ACC112 (cell line): ENCODE data around the gene ATG14.
"Not testable (repeated sequence)": the region's sequence is repeated elsewhere in the genome, so short reads cannot be mapped to it uniquely, and the experiment has no call there.

ENCODE experiments used
- H2AFZ ChIP-seq: fragments of 200-600 bp; sonication (generic); one replicate; pipeline ENCODE4 v1.6.0; 2017; ENCODE audit warnings: antibody characterized with exemption, low read length; ENCODE audit not compliant: unreplicated experiment
- H3K27ac ChIP-seq: fragments of 200-600 bp; sonication (generic); 2 replicates; pipeline ENCODE4 v1.5.1; 2014; ENCODE audit warnings: low read depth, mild to moderate bottlenecking, antibody characterized with exemption, low read length, moderate library complexity
- H3K27me3 ChIP-seq: fragments of 200-600 bp; sonication (generic); 2 replicates; pipeline ENCODE4 v1.6.1; 2014; ENCODE audit warnings: mild to moderate bottlenecking, antibody characterized with exemption, low read length, moderate library complexity, mixed read lengths; ENCODE audit not compliant: insufficient read depth
- H3K36me3 ChIP-seq: fragments of 200-600 bp; sonication (generic); 2 replicates; pipeline ENCODE4 v1.6.1; 2016; ENCODE audit warnings: mild to moderate bottlenecking, antibody characterized with exemption, low read length, moderate library complexity, mixed read lengths; ENCODE audit not compliant: insufficient read depth
- H3K4me1 ChIP-seq: fragments of 200-600 bp; sonication (generic); one replicate; pipeline ENCODE4 v1.6.1; 2016; ENCODE audit warnings: low read length, mixed read lengths; ENCODE audit not compliant: insufficient read depth, unreplicated experiment, control insufficient read depth
- H3K4me3 ChIP-seq: fragments of 200-600 bp; sonication (generic); 2 replicates; pipeline ENCODE4 v1.5.1; 2014; ENCODE audit warnings: mild to moderate bottlenecking, low read depth, low read length
- H3K79me2 ChIP-seq: fragments of 200-600 bp; sonication (generic); one replicate; pipeline ENCODE4 v1.6.0; 2016; ENCODE audit warnings: low read length; ENCODE audit not compliant: control insufficient read depth, unreplicated experiment, insufficient read depth

Gene ATG14

GRCh38 chr14:55411426-55412389 is at the start of gene ATG14:
Gene ATG14 (minus strand): TSS chr14:55411830. CDS start chr14:55411822, 8 bp downstream.
- no peaks in the 10 kb centered on the region for H3K27me3 ChIP-seq
- H3K4me1 ChIP-seq = peaks cover 15% of the 10 kb centered on the region
- H3K79me2 ChIP-seq = peaks cover 40% of the 10 kb centered on the region
- no peak within 1 kb of the TSS; the same call in 1 of the 2 replicates for H3K27ac ChIP-seq
- no peaks in the 10 kb centered on the region for H3K36me3 ChIP-seq
- peak within 1 kb of the TSS; percentile 96 for H2AFZ ChIP-seq
- H3K4me3 ChIP-seq = peak within 1 kb of the TSS; percentile 90

- peak overlapping the region; percentile 63 for H3K27ac ChIP-seq
- H2AFZ ChIP-seq = peak overlapping the region; percentile 65
These were observed 47.3 kb upstream of the ATG14 start for GRCh38 chr14:55458800-55459515.

GRCh38 chr14:55457496-55457895 is 45.9 kb upstream of the ATG14 start:
- H3K27me3 ChIP-seq = no peaks in the 10 kb centered on the region
- no peaks in the 10 kb centered on the region for H3K36me3 ChIP-seq
- H3K4me1 ChIP-seq = peaks cover 39% of the 10 kb centered on the region
- no peak overlapping the region for H3K27ac ChIP-seq
- no peak overlapping the region for H2AFZ ChIP-seq
- H3K79me2 ChIP-seq = no peaks in the 10 kb centered on the region
- H3K4me3 ChIP-seq = no peak overlapping the region

More at GRCh38 chr14:55458800-55459515, 47.3 kb upstream of the ATG14 start:
- no peaks in the 10 kb centered on the region for H3K27me3 ChIP-seq
- no peaks in the 10 kb centered on the region for H3K36me3 ChIP-seq
- H3K4me1 ChIP-seq = peaks cover 38% of the 10 kb centered on the region
- no peaks in the 10 kb centered on the region for H3K79me2 ChIP-seq
- H3K4me3 ChIP-seq = peak overlapping the region; percentile 21; the same call in 1 of the 2 replicates

DNA sequence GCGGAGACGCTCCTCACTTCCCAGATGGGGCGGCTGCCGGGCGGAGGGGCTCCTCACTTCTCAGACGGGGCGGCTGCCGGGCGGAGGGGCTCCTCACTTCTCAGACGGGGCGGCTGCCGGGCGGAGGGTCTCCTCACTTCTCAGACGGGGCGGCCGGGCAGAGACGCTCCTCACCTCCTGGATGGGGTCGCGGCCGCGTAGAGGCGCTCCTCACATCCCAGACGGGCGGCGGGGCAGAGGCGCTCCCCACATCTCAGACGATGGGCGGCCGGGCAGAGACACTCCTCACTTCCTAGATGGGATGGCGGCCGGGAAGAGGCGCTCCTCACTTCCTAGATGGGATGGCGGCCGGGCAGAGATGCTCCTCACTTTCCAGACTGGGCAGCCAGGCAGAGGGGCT is 44.8 kb upstream of the ATG14 start:
- H2AFZ ChIP-seq, H3K36me3 ChIP-seq, H3K27me3 ChIP-seq, H3K79me2 ChIP-seq, H3K4me3 ChIP-seq, H3K27ac ChIP-seq: not testable (repeated sequence)
- peaks cover 50% of the 10 kb centered on the region for H3K4me1 ChIP-seq

DNA sequence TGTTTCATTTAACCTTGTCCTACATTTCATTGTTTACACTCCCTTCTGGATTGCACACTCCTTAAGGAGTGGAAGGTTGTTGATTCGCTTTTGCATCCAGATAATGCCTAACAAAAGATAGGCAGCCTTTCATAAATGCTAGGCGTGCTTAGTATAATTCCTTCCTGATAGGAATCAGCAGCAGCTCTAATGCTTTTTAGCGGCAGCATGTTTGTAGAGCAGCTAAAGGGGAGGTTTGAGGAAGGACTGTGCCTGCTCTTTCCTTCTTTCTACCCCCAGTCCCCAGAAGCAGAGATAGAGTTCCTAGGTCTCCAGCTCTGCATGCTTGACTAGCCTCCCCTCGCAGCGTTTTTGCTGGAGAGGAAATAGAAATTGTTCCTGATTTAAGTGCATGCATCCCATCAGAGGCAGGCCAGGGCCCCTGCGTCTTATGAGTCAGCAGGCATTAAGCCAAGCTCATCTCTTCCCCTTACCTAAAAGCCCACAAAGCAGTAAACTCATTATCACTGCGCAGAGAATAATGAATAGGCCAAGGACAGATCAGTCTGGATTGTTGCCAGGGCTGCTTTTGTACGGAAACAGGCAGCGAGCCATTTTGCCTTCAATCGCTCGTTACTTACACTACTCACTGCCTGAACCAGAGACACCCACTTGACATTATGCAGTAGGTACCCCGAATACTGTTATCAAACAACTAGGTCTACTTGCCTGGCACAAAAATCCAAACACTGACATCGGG is 42.8 kb upstream of the ATG14 start:
- Histone ChIP-seq H3K27me3 (no peaks in the 10 kb centered on the region), H3K4me1 (peaks cover 62% of the 10 kb centered on the region), H3K4me3 (no peak overlapping the region), H3K79me2 (no peaks in the 10 kb centered on the region), H3K27ac (0 out of 2 replicates have a peak overlapping the region, but pooled peaks have one; percentile 5), H3K36me3 (no peaks in the 10 kb centered on the region), H2AFZ (peak overlapping the region; percentile 9)

- H3K4me3 ChIP-seq = no peak overlapping the region
- peaks cover 68% of the 10 kb centered on the region for H3K4me1 ChIP-seq
- peak overlapping the region; percentile 28 for H2AFZ ChIP-seq
- no peaks in the 10 kb centered on the region for H3K36me3 ChIP-seq
- H3K79me2 ChIP-seq = no peaks in the 10 kb centered on the region
- no peaks in the 10 kb centered on the region for H3K27me3 ChIP-seq
- peak overlapping the region; percentile 29 for H3K27ac ChIP-seq
These were observed 40.3 kb upstream of the ATG14 start for GRCh38 chr14:55451950-55452349.

DNA sequence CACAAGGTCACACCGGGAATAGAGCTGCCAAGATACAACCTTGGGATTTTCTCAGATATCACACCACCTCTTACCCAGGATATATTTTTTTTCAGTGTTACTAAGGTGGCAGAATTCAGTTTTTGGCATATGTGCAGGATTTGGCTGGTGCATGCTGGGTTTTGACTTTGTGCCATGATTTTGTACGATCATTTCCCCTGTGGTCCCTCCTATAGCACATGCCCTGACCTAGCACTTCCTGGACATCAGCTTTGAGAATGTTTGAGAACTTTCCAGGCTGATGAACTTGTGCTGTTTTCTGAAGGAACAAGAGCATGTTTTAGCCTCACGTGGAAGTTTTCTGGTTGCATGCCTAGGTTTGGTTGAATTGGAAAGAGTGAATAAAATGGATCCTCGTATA is 39.8 kb upstream of the ATG14 start:
- Histone ChIP-seq H3K4me1 (peaks cover 73% of the 10 kb centered on the region), H2AFZ (no peak overlapping the region), H3K27ac (peak overlapping the region; percentile 29), H3K4me3 (no peak overlapping the region), H3K36me3 (no peaks in the 10 kb centered on the region), H3K27me3 (no peaks in the 10 kb centered on the region), H3K79me2 (no peaks in the 10 kb centered on the region)

DNA sequence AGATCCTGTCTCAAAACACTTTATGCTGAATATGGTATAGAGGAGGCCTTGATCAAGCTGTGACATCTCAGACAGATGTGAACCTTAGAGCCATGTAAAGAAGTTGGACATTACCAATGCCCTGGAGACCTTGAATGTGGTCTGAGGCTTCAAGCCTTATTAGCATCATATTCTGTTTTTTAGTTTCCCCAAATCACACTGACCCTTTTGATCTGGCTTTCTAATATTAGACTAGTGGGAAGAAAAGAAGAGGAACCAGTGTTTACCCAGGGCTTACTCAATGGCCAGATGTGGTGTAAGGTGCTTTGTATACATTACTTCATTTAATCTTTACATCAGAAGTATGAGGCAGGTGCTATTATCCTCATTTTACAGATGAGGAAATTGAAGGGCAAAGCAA is 39.4 kb upstream of the ATG14 start:
- Histone ChIP-seq H3K36me3 (no peaks in the 10 kb centered on the region), H3K27ac (no peak overlapping the region), H3K4me1 (peaks cover 76% of the 10 kb centered on the region), H3K4me3 (no peak overlapping the region), H3K79me2 (no peaks in the 10 kb centered on the region), H2AFZ (no peak overlapping the region), H3K27me3 (no peaks in the 10 kb centered on the region)

DNA sequence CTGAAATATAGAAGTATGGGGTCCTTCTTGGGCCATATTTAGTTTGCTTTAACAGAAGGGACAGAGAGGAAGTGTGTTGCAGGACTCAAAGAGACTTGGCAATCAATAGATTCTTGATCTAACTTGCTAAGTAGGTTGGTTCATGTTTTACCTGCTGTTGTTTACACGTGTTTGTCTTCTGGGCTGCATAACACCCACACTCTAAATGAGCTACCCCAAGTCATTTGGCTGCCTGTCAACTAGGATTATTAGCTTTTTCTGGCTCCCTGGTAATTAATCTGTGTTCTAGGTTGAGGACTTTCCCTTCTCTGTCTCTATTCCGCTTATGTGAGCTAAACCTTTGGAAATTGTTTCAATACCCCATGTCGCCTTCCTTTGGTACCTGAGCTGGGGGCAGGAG is 38.9 kb upstream of the ATG14 start:
- Histone ChIP-seq H3K4me1 (peaks cover 76% of the 10 kb centered on the region), H3K4me3 (no peak overlapping the region), H3K79me2 (no peaks in the 10 kb centered on the region), H3K27ac (no peak overlapping the region), H3K27me3 (no peaks in the 10 kb centered on the region), H3K36me3 (no peaks in the 10 kb centered on the region), H2AFZ (no peak overlapping the region)

GRCh38 chr14:55450124-55450523 is 38.5 kb upstream of the ATG14 start:
- no peaks in the 10 kb centered on the region for H3K79me2 ChIP-seq
- H3K36me3 ChIP-seq = no peaks in the 10 kb centered on the region
- H2AFZ ChIP-seq = no peak overlapping the region
- peaks cover 76% of the 10 kb centered on the region for H3K4me1 ChIP-seq
- no peak overlapping the region for H3K4me3 ChIP-seq
- no peak overlapping the region for H3K27ac ChIP-seq
- no peaks in the 10 kb centered on the region for H3K27me3 ChIP-seq
